Activated T-cell treated with anti-CD3 and anti-CD28 coated beads, Interleukin-2, amount 50 U/mL, for 24 hours (primary cell): ENCODE data around the gene LDB2.
"Not testable (repeated sequence)": the region's sequence is repeated elsewhere in the genome, so short reads cannot be mapped to it uniquely, and the experiment has no call there.

Experiments
- DNase-seq: peaks from one replicate; pipeline ENCODE4 v3.0.0-alpha.2; 2020
- H3K27ac Mint-ChIP-seq: 2 replicates; pipeline ENCODE4 v1.8.0; 2020; ENCODE audit warnings: mild to moderate bottlenecking, mixed read lengths
- H3K27me3 Mint-ChIP-seq: 2 replicates; pipeline ENCODE4 v1.8.0; 2020; ENCODE audit warnings: mixed read lengths
- H3K36me3 Mint-ChIP-seq: 2 replicates; pipeline ENCODE4 v1.8.0; 2020; ENCODE audit warnings: low read depth, mixed read lengths
- H3K4me1 Mint-ChIP-seq: 2 replicates; pipeline ENCODE4 v1.8.0; 2020; ENCODE audit warnings: low read depth, mixed read lengths
- H3K4me3 Mint-ChIP-seq: 2 replicates; pipeline ENCODE4 v1.8.0; 2020; ENCODE audit warnings: mild to moderate bottlenecking, moderate library complexity, mixed read lengths
- H3K9me3 Mint-ChIP-seq: 2 replicates; pipeline ENCODE4 v1.8.0; 2020; ENCODE audit warnings: mixed read lengths

LDB2 gene

GRCh38 chr4:16897991-16898827 lies at the start of gene LDB2:
Gene LDB2, minus strand, starts transcription at chr4:16898645.
- Mint-ChIP-seq H3K4me3 (peak within 1 kb of the TSS; percentile 51), H3K27me3 (peaks cover 23% of the 10 kb centered on the region), H3K27ac (no peak within 1 kb of the TSS), H3K9me3 (no peaks in the 10 kb centered on the region), H3K4me1 (peaks cover 17% of the 10 kb centered on the region), H3K36me3 (no peaks in the 10 kb centered on the region)
- no peak for DNase-seq

GRCh38 chr4:16942491-16942890 lies 44.0 kb upstream of the LDB2 start:
- no peaks in the 10 kb centered on the region for H3K4me1 Mint-ChIP-seq
- H3K36me3 Mint-ChIP-seq: no peaks in the 10 kb centered on the region
- no peaks in the 10 kb centered on the region for H3K9me3 Mint-ChIP-seq
- H3K27ac Mint-ChIP-seq: no peak overlapping the region
- DNase-seq: no peak
- H3K4me3 Mint-ChIP-seq: no peak overlapping the region
- H3K27me3 Mint-ChIP-seq: peaks cover 9% of the 10 kb centered on the region

- Mint-ChIP-seq H3K9me3 (peaks cover under 1% of the 10 kb centered on the region), H3K4me1 (no peaks in the 10 kb centered on the region), H3K36me3 (no peaks in the 10 kb centered on the region), H3K4me3 (no peak overlapping the region), H3K27me3 (peaks cover 9% of the 10 kb centered on the region), H3K27ac (no peak overlapping the region)
- DNase-seq: no peak
These were observed 40.7 kb upstream of the LDB2 start for GRCh38 chr4:16939178-16939577.

GRCh38 chr4:16938512-16939040 lies 40.1 kb upstream of the LDB2 start:
- peaks cover 9% of the 10 kb centered on the region for H3K27me3 Mint-ChIP-seq
- no peak for DNase-seq
- no peak overlapping the region for H3K27ac Mint-ChIP-seq

GRCh38 chr4:16931339-16932305 lies 33.2 kb upstream of the LDB2 start:
- Mint-ChIP-seq H3K4me1 (no peaks in the 10 kb centered on the region), H3K36me3 (no peaks in the 10 kb centered on the region), H3K27me3 (no peaks in the 10 kb centered on the region), H3K27ac (no peak overlapping the region), H3K9me3 (peaks cover 2% of the 10 kb centered on the region), H3K4me3 (no peak overlapping the region)
- DNase-seq: no peak

More at GRCh38 chr4:16938512-16939040, 40.1 kb upstream of the LDB2 start:
- H3K36me3 Mint-ChIP-seq: no peaks in the 10 kb centered on the region
- no peak overlapping the region for H3K4me3 Mint-ChIP-seq
- H3K4me1 Mint-ChIP-seq: no peaks in the 10 kb centered on the region
- H3K9me3 Mint-ChIP-seq: peaks cover 2% of the 10 kb centered on the region

- no peaks in the 10 kb centered on the region for H3K27me3 Mint-ChIP-seq
- H3K4me3 Mint-ChIP-seq: no peak overlapping the region
- H3K9me3 Mint-ChIP-seq: no peaks in the 10 kb centered on the region
- H3K27ac Mint-ChIP-seq: no peak overlapping the region
- DNase-seq: no peak
- H3K4me1 Mint-ChIP-seq: no peaks in the 10 kb centered on the region
- no peaks in the 10 kb centered on the region for H3K36me3 Mint-ChIP-seq
These were observed 27.8 kb upstream of the LDB2 start for GRCh38 chr4:16926214-16926613.

GRCh38 chr4:16918716-16919115 lies 20.3 kb upstream of the LDB2 start:
- not testable (repeated sequence) for H3K27me3 Mint-ChIP-seq, H3K36me3 Mint-ChIP-seq, DNase-seq, H3K9me3 Mint-ChIP-seq, H3K27ac Mint-ChIP-seq, H3K4me1 Mint-ChIP-seq, H3K4me3 Mint-ChIP-seq

- Mint-ChIP-seq H3K4me1 (peaks cover 2% of the 10 kb centered on the region), H3K9me3 (no peaks in the 10 kb centered on the region)
- peak; percentile 77 for DNase-seq
These were observed 18.4 kb upstream of the LDB2 start for GRCh38 chr4:16916719-16917337.

GRCh38 chr4:16916031-16916430 lies 17.6 kb upstream of the LDB2 start:
- no peak for DNase-seq
- H3K36me3 Mint-ChIP-seq: no peaks in the 10 kb centered on the region
- H3K4me1 Mint-ChIP-seq: peaks cover 2% of the 10 kb centered on the region
- no peak overlapping the region for H3K4me3 Mint-ChIP-seq
- H3K27ac Mint-ChIP-seq: no peak overlapping the region
- no peaks in the 10 kb centered on the region for H3K9me3 Mint-ChIP-seq
- no peaks in the 10 kb centered on the region for H3K27me3 Mint-ChIP-seq

More at GRCh38 chr4:16916719-16917337, 18.4 kb upstream of the LDB2 start:
- no peak overlapping the region for H3K27ac Mint-ChIP-seq
- no peak overlapping the region for H3K4me3 Mint-ChIP-seq
- no peaks in the 10 kb centered on the region for H3K27me3 Mint-ChIP-seq
- H3K36me3 Mint-ChIP-seq: no peaks in the 10 kb centered on the region

- no peaks in the 10 kb centered on the region for H3K27me3 Mint-ChIP-seq
- no peaks in the 10 kb centered on the region for H3K36me3 Mint-ChIP-seq
- H3K4me1 Mint-ChIP-seq: peaks cover 2% of the 10 kb centered on the region
- no peaks in the 10 kb centered on the region for H3K9me3 Mint-ChIP-seq
- no peak overlapping the region for H3K27ac Mint-ChIP-seq
- no peak overlapping the region for H3K4me3 Mint-ChIP-seq
- no peak for DNase-seq
These were observed 15.8 kb upstream of the LDB2 start for GRCh38 chr4:16914208-16914607.

- Mint-ChIP-seq H3K4me1 (peaks cover 2% of the 10 kb centered on the region), H3K27ac (no peak overlapping the region), H3K9me3 (no peaks in the 10 kb centered on the region), H3K4me3 (no peak overlapping the region), H3K27me3 (no peaks in the 10 kb centered on the region), H3K36me3 (no peaks in the 10 kb centered on the region)
- no peak for DNase-seq
These were observed 14.5 kb upstream of the LDB2 start for GRCh38 chr4:16912896-16913295.

- no peak overlapping the region for H3K4me3 Mint-ChIP-seq
- H3K27ac Mint-ChIP-seq: no peak overlapping the region
- H3K9me3 Mint-ChIP-seq: no peaks in the 10 kb centered on the region
- no peaks in the 10 kb centered on the region for H3K4me1 Mint-ChIP-seq
- no peaks in the 10 kb centered on the region for H3K36me3 Mint-ChIP-seq
- H3K27me3 Mint-ChIP-seq: no peaks in the 10 kb centered on the region
- no peak for DNase-seq
These were observed 10.8 kb upstream of the LDB2 start for GRCh38 chr4:16909281-16909680.

- Mint-ChIP-seq H3K27me3 (no peaks in the 10 kb centered on the region), H3K27ac (no peak overlapping the region)
These were observed 10.1 kb upstream of the LDB2 start for GRCh38 chr4:16908377-16909021.

GRCh38 chr4:16900325-16900724 lies 1.9 kb upstream of the LDB2 start:
- Mint-ChIP-seq H3K4me3 (no peak overlapping the region), H3K4me1 (peaks cover 4% of the 10 kb centered on the region), H3K27me3 (peaks cover 21% of the 10 kb centered on the region), H3K36me3 (no peaks in the 10 kb centered on the region), H3K27ac (no peak overlapping the region), H3K9me3 (no peaks in the 10 kb centered on the region)
- DNase-seq: no peak

More at GRCh38 chr4:16908377-16909021, 10.1 kb upstream of the LDB2 start:
- Mint-ChIP-seq H3K36me3 (no peaks in the 10 kb centered on the region), H3K9me3 (no peaks in the 10 kb centered on the region), H3K4me3 (no peak overlapping the region), H3K4me1 (no peaks in the 10 kb centered on the region)
- no peak for DNase-seq
